Mucosa of descending colon (tissue), 3 donors: ENCODE data around the gene OR4X2. TPM values are rescaled to one million over a fixed set of nuclear protein-coding genes. Genes with fewer than 3 reads are reported as not detected.

Source experiments
- ATAC-seq: fragments of 200-7000 bp; cut with Tn5 transposase; one replicate; pipeline ENCODE4 v1.9.1; 2020; ENCODE audit warnings: mild to moderate bottlenecking, moderate library complexity
- DNase-seq, 3 donors: peaks; one replicate each; pipeline ENCODE4 v3.0.0-alpha.2; 2020
- H3K36me3 ChIP-seq: fragments of 200-600 bp; one replicate; pipeline ENCODE4 v1.8.0; 2021; ENCODE audit warnings: low read depth, mild to moderate bottlenecking
- H3K4me1 ChIP-seq: fragments of 200-600 bp; one replicate; pipeline ENCODE4 v1.8.0; 2021; ENCODE audit warnings: low read depth, mild to moderate bottlenecking
- H3K4me3 ChIP-seq: fragments of 200-600 bp; one replicate; pipeline ENCODE4 v1.8.0; 2021; ENCODE audit warnings: mild to moderate bottlenecking
- H3K9me3 ChIP-seq: fragments of 200-600 bp; one replicate; pipeline ENCODE4 v1.8.0; 2021; ENCODE audit warnings: mild to moderate bottlenecking
- intact Hi-C, 2 donors: fragments of 100-400 bp; cut with DNase I in 1 of 2; cut with micrococcal nuclease in 1 of 2; formaldehyde crosslinking; loops; one replicate each; pipeline versions ENCODE4 v1.11.0 to v1.11.1; 2022; cut with DNase I, micrococcal nuclease
- total RNA-seq, 3 donors: library from RNA; stranded (reverse); fragmentation: NEBNext Ultra II Directional in 2 of 3; extraction: Animal tissue kit (Norgen Biotek cat#: 25700) in 2 of 3; gene quantifications; one replicate each; pipeline versions ENCODE4 v1.2.1 to v1.2.4, GENCODE V29; 2021 to 2023
- TF ChIP-seq, protein P1 (sequence below): fragments of 200-600 bp; IDR thresholded peaks from one replicate; pipeline ENCODE4 v1.8.0; 2022; ENCODE audit warnings: antibody characterized with exemption, mild to moderate bottlenecking
- donor health status: DM: no; HTN: no; CAD: no; lungs with moderate emphysema.
- donor health status: DM: no; HTN: no; CAD: no.
- donor health status: DM: no; HTN: yes; CAD: no.

The OR4X2 gene
- total RNA-seq, 3 donors from 2014 or later = not detected

DNA sequence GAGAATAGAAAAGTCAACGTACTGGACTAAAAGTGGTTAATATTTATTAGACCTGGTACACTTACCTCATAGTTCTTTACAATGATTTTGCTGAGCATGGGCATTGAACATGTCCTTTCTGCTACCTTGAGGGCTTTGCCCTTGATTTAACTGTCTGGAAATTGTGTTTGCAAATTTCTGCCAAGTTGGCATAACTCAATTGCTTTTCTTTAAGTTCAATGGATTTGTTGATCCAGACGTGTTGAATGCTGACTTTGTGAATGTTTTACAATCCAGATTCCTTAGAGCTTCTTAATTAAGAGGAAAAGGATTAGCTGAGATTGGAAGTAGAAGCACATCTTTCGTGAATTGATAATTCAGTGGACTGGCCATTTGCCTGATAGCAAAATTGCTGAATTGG lies 7.2 kb upstream of the OR4X2 start:
- no peak for DNase-seq
- Histone ChIP-seq H3K4me1 (no peaks in the 10 kb centered on the region), H3K4me3 (no peak overlapping the region), H3K9me3 (no peaks in the 10 kb centered on the region), H3K36me3 (no peaks in the 10 kb centered on the region)
- intact Hi-C loops = no loop called here
- TF ChIP-seq, protein P1, sequence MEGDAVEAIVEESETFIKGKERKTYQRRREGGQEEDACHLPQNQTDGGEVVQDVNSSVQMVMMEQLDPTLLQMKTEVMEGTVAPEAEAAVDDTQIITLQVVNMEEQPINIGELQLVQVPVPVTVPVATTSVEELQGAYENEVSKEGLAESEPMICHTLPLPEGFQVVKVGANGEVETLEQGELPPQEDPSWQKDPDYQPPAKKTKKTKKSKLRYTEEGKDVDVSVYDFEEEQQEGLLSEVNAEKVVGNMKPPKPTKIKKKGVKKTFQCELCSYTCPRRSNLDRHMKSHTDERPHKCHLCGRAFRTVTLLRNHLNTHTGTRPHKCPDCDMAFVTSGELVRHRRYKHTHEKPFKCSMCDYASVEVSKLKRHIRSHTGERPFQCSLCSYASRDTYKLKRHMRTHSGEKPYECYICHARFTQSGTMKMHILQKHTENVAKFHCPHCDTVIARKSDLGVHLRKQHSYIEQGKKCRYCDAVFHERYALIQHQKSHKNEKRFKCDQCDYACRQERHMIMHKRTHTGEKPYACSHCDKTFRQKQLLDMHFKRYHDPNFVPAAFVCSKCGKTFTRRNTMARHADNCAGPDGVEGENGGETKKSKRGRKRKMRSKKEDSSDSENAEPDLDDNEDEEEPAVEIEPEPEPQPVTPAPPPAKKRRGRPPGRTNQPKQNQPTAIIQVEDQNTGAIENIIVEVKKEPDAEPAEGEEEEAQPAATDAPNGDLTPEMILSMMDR = no peak
- ATAC-seq = no peak

DNA sequence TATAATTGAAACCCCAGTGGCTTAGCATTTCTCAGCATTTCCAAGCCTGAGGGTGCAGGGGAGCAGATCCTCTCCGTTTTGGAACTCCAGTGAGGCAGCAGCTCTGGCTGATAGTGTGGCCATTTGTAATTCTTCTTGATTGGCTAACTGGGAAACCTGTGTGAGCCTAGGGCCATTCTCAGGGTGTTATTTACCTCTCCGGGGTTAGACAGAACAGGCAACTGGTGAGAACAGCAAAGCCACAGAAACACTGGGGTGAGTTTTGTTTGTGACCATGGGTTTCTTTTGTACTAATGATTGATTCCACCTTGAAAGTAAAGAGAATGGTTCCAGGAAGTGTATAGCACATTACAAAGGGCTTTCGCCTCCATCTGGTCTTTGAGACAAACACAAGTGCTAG lies 2.4 kb upstream of the OR4X2 start:
- Histone ChIP-seq H3K9me3 (no peaks in the 10 kb centered on the region), H3K36me3 (no peaks in the 10 kb centered on the region), H3K4me3 (no peak overlapping the region), H3K4me1 (no peaks in the 10 kb centered on the region)
- DNase-seq (no peak), ATAC-seq (no peak)
- intact Hi-C loops = no loop called here
- TF ChIP-seq, protein P1 = no peak

DNA sequence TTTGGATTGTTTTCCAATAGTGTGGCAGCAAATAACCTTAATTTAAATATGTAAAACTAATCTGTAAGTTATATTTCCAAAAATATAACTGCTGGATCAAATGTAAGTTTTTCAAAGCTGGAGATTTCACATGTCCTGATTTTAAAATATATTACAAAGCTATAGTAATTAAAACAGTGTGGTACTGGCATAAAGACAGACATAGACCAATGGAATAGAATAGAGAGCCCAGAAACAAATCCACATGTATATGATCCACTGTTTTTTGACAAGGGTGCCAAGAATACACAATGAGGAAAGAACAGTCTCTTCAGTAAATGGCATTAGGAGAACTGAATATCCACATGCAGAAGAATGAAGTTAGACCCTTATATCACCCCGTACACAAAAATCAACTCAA lies 4.0 kb downstream of the OR4X2 start:
- Histone ChIP-seq H3K36me3 (no peaks in the 10 kb centered on the region), H3K4me1 (no peaks in the 10 kb centered on the region), H3K4me3 (no peak overlapping the region), H3K9me3 (peaks cover 13% of the 10 kb centered on the region)
- ATAC-seq (no peak), DNase-seq (no peak)
- intact Hi-C loops = no loop called here
- TF ChIP-seq, protein P1 = no peak

GRCh38 chr11:48261600-48261999 lies 16.7 kb downstream of the OR4X2 start:
- Histone ChIP-seq H3K4me3 (no peak overlapping the region), H3K9me3 (no peaks in the 10 kb centered on the region), H3K36me3 (no peaks in the 10 kb centered on the region), H3K4me1 (no peaks in the 10 kb centered on the region)
- intact Hi-C loops = no loop called here
- TF ChIP-seq, protein P1 = no peak
- ATAC-seq = no peak
- no peak for DNase-seq

GRCh38 chr11:48263423-48263911 lies 18.6 kb downstream of the OR4X2 start, which contains the start of gene OR4X1:
TSS of gene OR4X1 (plus strand) at chr11:48263861. CDS start at chr11:48263861, 0 bp downstream.
- H3K4me3 ChIP-seq = no peak within 1 kb of the TSS
- intact Hi-C loops = no loop called here
- H3K36me3 ChIP-seq = no peaks in the 10 kb centered on the region
- H3K9me3 ChIP-seq = no peaks in the 10 kb centered on the region
- TF ChIP-seq, protein P1 = no peak
- ATAC-seq = no peak
- no peaks in the 10 kb centered on the region for H3K4me1 ChIP-seq
- DNase-seq = no peak

DNA sequence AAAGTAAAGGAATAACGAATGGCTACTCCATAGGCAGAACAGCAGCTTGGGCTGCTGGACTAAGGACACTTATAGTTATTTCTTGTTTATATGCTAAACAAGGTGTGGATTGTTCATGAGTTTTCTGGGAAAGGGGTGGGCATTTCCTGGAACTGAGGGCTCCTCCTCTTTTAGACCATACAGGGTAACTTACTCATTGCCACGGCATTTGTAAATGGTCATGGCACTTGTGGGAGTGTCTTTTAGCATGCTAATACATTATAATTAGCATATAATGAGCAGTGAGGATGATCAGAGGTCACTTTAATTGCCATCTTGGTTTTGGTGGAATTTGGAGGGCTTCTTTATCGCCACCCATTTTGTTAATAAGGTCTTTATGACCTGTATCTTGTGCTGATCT lies 25.7 kb downstream of the OR4X2 start:
- Histone ChIP-seq H3K4me3 (no peak overlapping the region), H3K36me3 (no peaks in the 10 kb centered on the region), H3K9me3 (no peaks in the 10 kb centered on the region), H3K4me1 (no peaks in the 10 kb centered on the region)
- DNase-seq = no peak
- TF ChIP-seq, protein P1 = no peak
- intact Hi-C loops = no loop called here
- ATAC-seq = no peak
